Measurements from ENCODE around the gene HCFC1R1. TPM values are rescaled to one million over a fixed set of nuclear protein-coding genes. Genes with fewer than 3 reads are reported as not detected.

Gene HCFC1R1
- total RNA-seq, 1 experiment from 2014 or later = 60.0 TPM

GRCh38 chr16:3027489-3027795 is 3.7 kb upstream of the HCFC1R1 start:
- BruUV-seq (replicated peaks) = no TSS peak
- Histone ChIP-seq H3K9me3 (ENCODE audit: control insufficient read depth in 1 of 2, insufficient read depth in 1 of 2, low read depth in 1 of 2, low read length in 2 of 2) (no peaks in the 10 kb centered on the region), H3K9me2 (ENCODE audit: insufficient read depth) (no peaks in the 10 kb centered on the region), H3K27me3 (ENCODE audit: insufficient read depth, low read length) (no peaks in the 10 kb centered on the region), H3K4me2 (ENCODE audit: low read length) (peak overlapping the region; percentile 71; the same call in 1 of the 2 replicates), H3K9ac (ENCODE audit: low read length) (peak overlapping the region; percentile 47; the same call in 1 of the 2 replicates), H3K36me3 (ENCODE audit: control insufficient read depth in 1 of 2, insufficient read depth in 2 of 2, low read length in 2 of 2) (peaks cover 8 to 22% of the 10 kb centered on the region in 2 experiments; a peak in 2 of 4 replicates), H4K20me1 (ENCODE audit: insufficient read depth) (no peaks in the 10 kb centered on the region), H3K27ac (ENCODE audit: low read depth, low read length) (peak overlapping the region; percentile 68), H3K79me2 (ENCODE audit: insufficient read depth, low read length) (peaks cover 10% of the 10 kb centered on the region; the same call in 1 of the 2 replicates), H3K4me3 (replicated peaks in 1 of 2; ENCODE audit: low read depth in 1 of 2, low read length in 2 of 2) (0 out of 4 replicates have a peak overlapping the region, but pooled peaks of 1 of the 2 experiments have one; percentile 33), H2AFZ (ENCODE audit: low read depth, low read length, poor library complexity, severe bottlenecking) (no peak overlapping the region), H3K4me1 (ENCODE audit: control insufficient read depth in 1 of 2, insufficient read depth in 2 of 2, low read length in 2 of 2) (peaks cover 12 to 57% of the 10 kb centered on the region in 2 experiments)
- POLR2A ChIA-PET = interaction anchor here (0.8 to 1.9 kb wide), 4 partner anchors 12 to 24 kb away, joined by 3 to 16 read pairs (median 4); no protein-coding TSS in a partner anchor
- TF ChIP-seq EZH2phosphoT487 (IDR thresholded peaks at IDR 0.05; ENCODE audit: borderline replicate concordance) (no peak), ELF1 (IDR thresholded peaks at IDR 0.05; ENCODE audit: borderline replicate concordance, low read depth) (no peak), ZBTB33 (IDR thresholded peaks at IDR 0.05; ENCODE audit: extremely low read depth, insufficient replicate concordance, low read length) (no peak), ZNF274 (IDR thresholded peaks at IDR 0.05; ENCODE audit: low read depth, low read length) (no peak), SRF (IDR thresholded peaks at IDR 0.05; ENCODE audit: low read depth) (no peak), SP1 (IDR thresholded peaks at IDR 0.05; ENCODE audit: low read depth) (no peak), POLR2AphosphoS5 (IDR thresholded peaks at IDR 0.05; ENCODE audit: low read depth, low read length) (no peak), EZH2 (IDR thresholded peaks at IDR 0.05) (no peak)
- TF ChIP-seq, protein P1, sequence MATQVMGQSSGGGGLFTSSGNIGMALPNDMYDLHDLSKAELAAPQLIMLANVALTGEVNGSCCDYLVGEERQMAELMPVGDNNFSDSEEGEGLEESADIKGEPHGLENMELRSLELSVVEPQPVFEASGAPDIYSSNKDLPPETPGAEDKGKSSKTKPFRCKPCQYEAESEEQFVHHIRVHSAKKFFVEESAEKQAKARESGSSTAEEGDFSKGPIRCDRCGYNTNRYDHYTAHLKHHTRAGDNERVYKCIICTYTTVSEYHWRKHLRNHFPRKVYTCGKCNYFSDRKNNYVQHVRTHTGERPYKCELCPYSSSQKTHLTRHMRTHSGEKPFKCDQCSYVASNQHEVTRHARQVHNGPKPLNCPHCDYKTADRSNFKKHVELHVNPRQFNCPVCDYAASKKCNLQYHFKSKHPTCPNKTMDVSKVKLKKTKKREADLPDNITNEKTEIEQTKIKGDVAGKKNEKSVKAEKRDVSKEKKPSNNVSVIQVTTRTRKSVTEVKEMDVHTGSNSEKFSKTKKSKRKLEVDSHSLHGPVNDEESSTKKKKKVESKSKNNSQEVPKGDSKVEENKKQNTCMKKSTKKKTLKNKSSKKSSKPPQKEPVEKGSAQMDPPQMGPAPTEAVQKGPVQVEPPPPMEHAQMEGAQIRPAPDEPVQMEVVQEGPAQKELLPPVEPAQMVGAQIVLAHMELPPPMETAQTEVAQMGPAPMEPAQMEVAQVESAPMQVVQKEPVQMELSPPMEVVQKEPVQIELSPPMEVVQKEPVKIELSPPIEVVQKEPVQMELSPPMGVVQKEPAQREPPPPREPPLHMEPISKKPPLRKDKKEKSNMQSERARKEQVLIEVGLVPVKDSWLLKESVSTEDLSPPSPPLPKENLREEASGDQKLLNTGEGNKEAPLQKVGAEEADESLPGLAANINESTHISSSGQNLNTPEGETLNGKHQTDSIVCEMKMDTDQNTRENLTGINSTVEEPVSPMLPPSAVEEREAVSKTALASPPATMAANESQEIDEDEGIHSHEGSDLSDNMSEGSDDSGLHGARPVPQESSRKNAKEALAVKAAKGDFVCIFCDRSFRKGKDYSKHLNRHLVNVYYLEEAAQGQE (IDR thresholded peaks at IDR 0.05; ENCODE audit: low read depth) = no peak
- DNase-seq (ENCODE audit: low read depth, low spot score) = no peak
- RAD21 ChIA-PET (ENCODE audit: low non-redundant PET in 1 of 2, low total read pairs in 2 of 2, uncharacterized antibody in 2 of 2, unreplicated experiment in 2 of 2) = interaction anchor here in 1 of 2 experiments (1.0 kb wide), 1 partner anchor 24 kb away, joined by 4 read pairs; no protein-coding TSS in a partner anchor
- intact Hi-C loops (cut with micrococcal nuclease) = no loop called here
- CTCF ChIA-PET = interaction anchor here (0.7 to 2.0 kb wide), 16 partner anchors 7 to 145 kb away, joined by 3 to 29 read pairs (median 6); partner anchors contain the start of gene TNFRSF12A
- ATAC-seq = no peak

Measured in HCT116 (cell line).